WI38 (cell line): ENCODE results near the gene PIF1.
"Not testable (repeated sequence)": the region's sequence is repeated elsewhere in the genome, so short reads cannot be mapped to it uniquely, and the experiment has no call there.

Experiments
- H3K4me3 ChIP-seq: 2 replicates; pipeline ENCODE4 v1.5.1; 2011; ENCODE audit warnings: low read depth, mild to moderate bottlenecking, control low read depth, low read length
- CTCF ChIP-seq: IDR thresholded peaks from 2 replicates; pipeline ENCODE4 v1.5.1; 2012; ENCODE audit warnings: low read depth, mild to moderate bottlenecking, control low read depth, low read length

Gene PIF1

DNA sequence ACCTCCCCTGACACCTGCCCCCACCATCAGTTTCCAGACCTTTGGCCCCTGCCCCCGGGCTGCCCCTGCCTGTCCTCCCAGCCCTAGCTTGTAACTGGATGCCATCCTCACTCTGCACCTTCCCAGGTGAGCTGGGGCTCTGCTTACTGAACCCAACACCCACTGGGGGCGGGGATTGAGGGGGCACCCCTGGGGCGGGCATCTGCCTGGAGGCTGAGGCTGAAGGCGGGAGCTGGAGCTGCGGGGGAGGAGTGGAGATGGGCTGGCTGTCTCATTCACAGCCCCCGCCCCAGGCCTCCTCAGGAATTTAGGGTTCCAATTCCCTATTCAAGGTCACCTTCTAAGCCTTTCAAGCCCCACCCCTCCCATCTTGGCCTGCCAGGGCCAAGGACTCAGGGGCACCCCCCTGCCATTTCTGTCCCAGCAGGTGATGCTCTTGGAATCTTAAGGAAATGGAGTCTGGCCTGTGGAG lies 17.7 kb downstream of the PIF1 start:
- TF ChIP-seq CTCF, result no peak
- H3K4me3 ChIP-seq, result no peak overlapping the region

GRCh38 chr15:64807051-64807749 lies 18.2 kb downstream of the PIF1 start:
- no peak overlapping the region for H3K4me3 ChIP-seq
- no peak for TF ChIP-seq CTCF

DNA sequence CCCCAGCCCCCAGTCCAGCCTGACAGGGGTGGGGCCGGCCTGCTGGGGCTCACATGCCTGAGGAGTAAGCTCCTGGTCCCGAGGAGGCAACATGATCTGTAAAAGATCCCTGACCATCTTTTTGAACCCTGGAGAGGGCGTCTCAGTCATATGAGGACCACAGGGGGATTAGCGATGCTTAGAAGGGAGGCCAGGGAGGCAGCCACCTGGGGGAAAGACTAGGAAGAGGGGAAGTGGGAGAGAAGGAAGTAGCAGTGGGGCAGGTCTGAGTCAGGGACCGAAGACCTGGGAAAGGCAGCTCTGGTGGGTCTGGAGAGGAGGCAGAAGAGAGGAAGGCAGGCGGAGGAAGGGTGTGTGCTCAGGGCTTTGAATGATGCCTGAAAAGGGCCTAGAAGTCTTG lies 18.9 kb downstream of the PIF1 start:
- TF ChIP-seq CTCF, result no peak
- H3K4me3 ChIP-seq, result no peak overlapping the region

GRCh38 chr15:64804619-64805018 lies 20.8 kb downstream of the PIF1 start:
- TF ChIP-seq CTCF, result no peak
- H3K4me3 ChIP-seq, result no peak overlapping the region

- no peak for TF ChIP-seq CTCF
Measured at GRCh38 chr15:64803526-64803925, 21.9 kb downstream of the PIF1 start.

DNA sequence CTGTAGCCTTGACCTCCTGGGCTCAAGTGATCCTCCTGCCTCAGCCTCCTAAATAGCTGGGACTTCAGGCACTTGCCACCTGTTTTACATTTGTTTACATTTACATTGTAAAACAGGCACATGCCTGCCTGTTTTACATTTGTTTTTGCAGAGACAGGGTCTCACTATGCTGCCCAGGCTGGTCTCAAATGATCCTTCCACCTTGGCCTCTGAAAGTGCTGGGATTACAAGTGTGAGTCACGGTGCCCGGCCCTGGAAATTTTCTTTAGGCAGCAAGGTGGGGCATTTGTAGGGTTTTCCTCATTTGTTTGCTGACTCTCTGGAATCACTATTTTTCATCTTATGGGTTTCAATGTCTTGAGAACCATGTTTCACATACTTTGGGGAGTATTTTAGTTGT lies 25.0 kb downstream of the PIF1 start:
- no peak overlapping the region for H3K4me3 ChIP-seq
- TF ChIP-seq CTCF, result no peak

More at GRCh38 chr15:64803526-64803925, 21.9 kb downstream of the PIF1 start:
- H3K4me3 ChIP-seq, result no peak overlapping the region

- H3K4me3 ChIP-seq, result not testable (repeated sequence)
Measured at GRCh38 chr15:64798905-64799304, 26.5 kb downstream of the PIF1 start.

GRCh38 chr15:64795921-64796320 lies 29.5 kb downstream of the PIF1 start:
- H3K4me3 ChIP-seq, result not testable (repeated sequence)

DNA sequence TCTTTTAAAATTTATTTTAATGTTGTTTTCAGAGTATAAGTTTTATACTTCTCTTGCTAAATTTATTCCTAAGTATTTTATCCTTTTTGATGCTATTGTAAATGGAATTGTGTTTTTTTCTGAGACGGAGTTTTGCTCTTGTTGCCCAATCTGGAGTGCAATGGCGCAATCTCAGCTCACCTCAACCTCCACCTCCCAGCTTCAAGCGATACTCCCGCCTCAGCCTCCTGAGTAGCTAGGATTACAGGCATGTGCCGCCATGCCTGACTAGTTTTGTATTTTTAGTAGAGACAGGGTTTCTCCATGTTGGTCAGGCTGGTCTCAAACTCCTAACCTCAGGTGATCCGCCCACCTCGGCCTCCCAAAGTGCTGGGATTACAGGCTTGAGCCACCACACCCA lies 30.1 kb downstream of the PIF1 start:
- not testable (repeated sequence) for H3K4me3 ChIP-seq
